Right atrium auricular region (tissue), 2 donors: ENCODE data around the gene KLHL17. TPM values are rescaled to one million over a fixed set of nuclear protein-coding genes. Genes with fewer than 3 reads are reported as not detected.

Source experiments
- DNase-seq: peaks from one replicate; pipeline ENCODE4 v3.0.0-alpha.2; 2019; ENCODE audit warnings: low spot score
- H3K27ac ChIP-seq, 2 donors: fragments of 200-600 bp; sonication (generic); 1 replicate in 1 of 2; 2 replicates in 1 of 2; pipeline ENCODE4 v1.5.1; 2016 to 2019
- H3K27me3 ChIP-seq, 2 donors: fragments of 200-600 bp; sonication (generic); one replicate each; pipeline versions ENCODE4 v1.5.1 to v1.6.0; 2017 to 2019
- H3K36me3 ChIP-seq: fragments of 200-600 bp; sonication (generic); one replicate; pipeline ENCODE4 v1.5.1; 2016
- H3K4me1 ChIP-seq, 2 donors: fragments of 200-600 bp; sonication (generic); one replicate each; pipeline versions ENCODE4 v1.5.1 to v1.6.0; 2017 to 2019
- H3K4me3 ChIP-seq, 2 donors: fragments of 200-600 bp; sonication (generic); 1 replicate in 1 of 2; 2 replicates in 1 of 2; pipeline ENCODE4 v1.5.1; 2017 to 2019; ENCODE audit warnings: mild to moderate bottlenecking in 1 of 2, moderate library complexity in 1 of 2
- H3K9me3 ChIP-seq, 2 donors: fragments of 200-600 bp; sonication (generic); one replicate each; pipeline ENCODE4 v1.5.1; 2019
- total RNA-seq, 2 donors: library from RNA; depleted of rRNA; stranded (reverse); fragments of >200 nt; gene quantifications; one replicate each; pipeline ENCODE4 v1.1.0, GENCODE V29; 2016
- TF ChIP-seq, protein P1 (sequence below), 2 donors: fragments of 200-600 bp; sonication (generic); IDR thresholded peaks; one replicate each; pipeline ENCODE4 v1.5.1; 2019; ENCODE audit warnings: antibody characterized with exemption in 2 of 2

The KLHL17 gene
- total RNA-seq, 2 donors from 2014 or later, result 2.4 to 2.9 TPM

- H3K4me1 ChIP-seq, result peaks cover 0 to 58% of the 10 kb centered on the region in 2 donors
- no peaks in the 10 kb centered on the region for H3K36me3 ChIP-seq
- TF ChIP-seq, protein P1, sequence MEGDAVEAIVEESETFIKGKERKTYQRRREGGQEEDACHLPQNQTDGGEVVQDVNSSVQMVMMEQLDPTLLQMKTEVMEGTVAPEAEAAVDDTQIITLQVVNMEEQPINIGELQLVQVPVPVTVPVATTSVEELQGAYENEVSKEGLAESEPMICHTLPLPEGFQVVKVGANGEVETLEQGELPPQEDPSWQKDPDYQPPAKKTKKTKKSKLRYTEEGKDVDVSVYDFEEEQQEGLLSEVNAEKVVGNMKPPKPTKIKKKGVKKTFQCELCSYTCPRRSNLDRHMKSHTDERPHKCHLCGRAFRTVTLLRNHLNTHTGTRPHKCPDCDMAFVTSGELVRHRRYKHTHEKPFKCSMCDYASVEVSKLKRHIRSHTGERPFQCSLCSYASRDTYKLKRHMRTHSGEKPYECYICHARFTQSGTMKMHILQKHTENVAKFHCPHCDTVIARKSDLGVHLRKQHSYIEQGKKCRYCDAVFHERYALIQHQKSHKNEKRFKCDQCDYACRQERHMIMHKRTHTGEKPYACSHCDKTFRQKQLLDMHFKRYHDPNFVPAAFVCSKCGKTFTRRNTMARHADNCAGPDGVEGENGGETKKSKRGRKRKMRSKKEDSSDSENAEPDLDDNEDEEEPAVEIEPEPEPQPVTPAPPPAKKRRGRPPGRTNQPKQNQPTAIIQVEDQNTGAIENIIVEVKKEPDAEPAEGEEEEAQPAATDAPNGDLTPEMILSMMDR (IDR thresholded peaks at IDR 0.05), result no peak
- no peak for DNase-seq
- H3K27ac ChIP-seq, result no peak overlapping the region
- no peaks in the 10 kb centered on the region for H3K9me3 ChIP-seq
- H3K27me3 ChIP-seq, result peaks cover 0 to 22% of the 10 kb centered on the region in 2 donors
- no peak overlapping the region for H3K4me3 ChIP-seq
Observed at GRCh38 chr1:938711-939489, 21.5 kb upstream of the KLHL17 start.

DNA sequence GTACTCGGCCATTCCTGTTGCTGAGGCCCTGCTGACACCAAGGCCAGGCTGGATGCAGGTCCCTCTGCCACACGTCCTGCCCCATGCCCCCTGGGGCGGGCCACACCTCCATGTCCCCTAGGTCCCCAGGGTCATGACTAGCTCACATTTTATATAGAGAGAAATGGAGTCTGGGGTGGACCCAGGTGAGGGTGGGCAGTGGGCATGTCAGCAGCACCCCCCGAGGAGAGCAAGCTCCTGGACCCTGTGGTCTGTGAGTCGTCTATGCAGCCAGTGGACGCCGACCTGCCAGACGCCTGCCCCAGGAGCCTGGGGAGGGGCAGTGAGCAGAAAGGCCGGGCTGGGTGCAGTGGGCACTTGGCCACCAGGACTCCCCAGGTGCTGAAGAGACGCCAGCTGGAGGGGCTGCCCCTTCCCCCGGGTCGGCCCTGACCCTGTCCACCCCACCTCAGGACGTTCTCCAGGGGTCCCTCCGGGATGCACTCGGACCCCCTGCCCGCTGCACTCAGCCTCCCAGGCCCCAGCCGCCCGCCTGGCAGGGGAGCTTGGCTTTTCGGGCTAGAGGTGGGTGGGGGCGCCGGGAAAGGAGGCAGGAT, 20.8 kb upstream of the KLHL17 start:
- H3K27me3 ChIP-seq, result peaks cover 0 to 22% of the 10 kb centered on the region in 2 donors
- H3K4me3 ChIP-seq, result peak overlapping the region in 1 of 2 donors; percentile 49
- H3K9me3 ChIP-seq, result no peaks in the 10 kb centered on the region
- no peak for DNase-seq
- TF ChIP-seq, protein P1 (IDR thresholded peaks at IDR 0.05), result no peak
- no peaks in the 10 kb centered on the region for H3K36me3 ChIP-seq
- peaks cover 0 to 62% of the 10 kb centered on the region in 2 donors for H3K4me1 ChIP-seq
- no peak overlapping the region for H3K27ac ChIP-seq

DNA sequence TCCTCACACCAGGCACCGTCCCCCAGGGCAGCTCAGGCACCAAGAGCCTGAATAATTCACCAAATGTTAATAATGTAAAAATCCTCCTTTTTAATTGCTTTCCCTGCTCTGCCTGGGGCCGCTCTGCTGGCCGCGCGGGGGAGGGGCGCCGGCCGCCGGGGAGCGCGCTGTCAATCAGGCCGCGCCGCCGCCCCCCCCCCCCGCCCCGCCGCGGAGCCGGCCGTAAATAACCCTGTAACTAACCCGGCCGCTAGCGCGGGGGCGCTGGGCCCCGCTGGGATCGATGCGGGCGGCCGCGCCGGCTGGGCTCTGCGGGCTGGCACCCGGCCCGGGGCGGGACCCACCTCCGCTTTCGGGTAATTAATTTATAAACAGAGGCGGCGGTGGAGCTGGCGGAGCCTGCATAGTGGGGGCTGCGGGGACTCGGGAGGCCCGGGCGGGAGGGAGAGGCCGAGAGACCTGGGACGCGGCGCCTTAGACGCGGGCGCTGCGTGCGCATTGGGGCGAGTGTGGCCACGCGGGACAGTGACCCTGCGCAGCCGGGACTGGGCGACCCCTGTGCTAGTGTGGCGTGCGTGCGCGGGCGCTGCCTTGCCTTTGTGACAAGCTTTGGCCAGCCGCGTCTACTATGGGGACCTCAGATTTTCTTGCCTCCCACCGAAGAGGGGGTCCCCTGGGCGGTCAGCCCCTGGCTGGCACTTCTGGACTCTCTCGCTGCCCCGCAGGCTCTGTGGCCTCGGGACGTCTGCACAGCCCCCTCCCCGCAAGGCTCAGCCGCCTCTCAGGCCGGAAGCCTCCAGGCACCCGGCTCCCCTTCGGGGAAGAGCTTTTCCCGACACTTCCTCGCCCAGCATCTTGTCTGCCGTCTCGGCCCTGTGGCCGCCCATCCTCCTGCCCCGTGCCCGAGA, 20.0 kb upstream of the KLHL17 start:
- H3K4me3 ChIP-seq, result peak overlapping the region; percentile 37 to 49
- peaks cover 5% of the 10 kb centered on the region for H3K36me3 ChIP-seq
- H3K27me3 ChIP-seq, result peaks cover 0 to 17% of the 10 kb centered on the region in 2 donors
- H3K27ac ChIP-seq, result peak overlapping the region; percentile 59 to 65
- TF ChIP-seq, protein P1 (IDR thresholded peaks at IDR 0.05), result peak in 1 of 2 donors; percentile 35
- H3K9me3 ChIP-seq, result no peaks in the 10 kb centered on the region
- H3K4me1 ChIP-seq, result peaks cover 0 to 59% of the 10 kb centered on the region in 2 donors
- peak; percentile 68 for DNase-seq

GRCh38 chr1:941015-941587, 19.3 kb upstream of the KLHL17 start:
- peak overlapping the region; percentile 59 to 65 for H3K27ac ChIP-seq
- TF ChIP-seq, protein P1 (IDR thresholded peaks at IDR 0.05), result no peak
- H3K4me1 ChIP-seq, result peaks cover 0 to 52% of the 10 kb centered on the region in 2 donors
- H3K4me3 ChIP-seq, result peak overlapping the region in 1 of 2 donors; percentile 49
- no peak for DNase-seq
- H3K36me3 ChIP-seq, result peaks cover 9% of the 10 kb centered on the region
- peaks cover 0 to 14% of the 10 kb centered on the region in 2 donors for H3K27me3 ChIP-seq
- H3K9me3 ChIP-seq, result no peaks in the 10 kb centered on the region
